IPS-15b (cell line): ENCODE measurements around the gene NFAT5.
"Not testable (repeated sequence)": the region's sequence is repeated elsewhere in the genome, so short reads cannot be mapped to it uniquely, and the experiment has no call there.

Experiments used
- H3K27me3 ChIP-seq: one replicate; pipeline ENCODE4 v1.6.1; 2013; ENCODE audit warnings: low read length; ENCODE audit not compliant: control insufficient read depth, insufficient read depth
- H3K36me3 ChIP-seq: one replicate; pipeline ENCODE4 v1.6.1; 2013; ENCODE audit warnings: low read length; ENCODE audit not compliant: control insufficient read depth, insufficient read depth
- H3K4me1 ChIP-seq: one replicate; pipeline ENCODE4 v1.6.1; 2013; ENCODE audit warnings: mild to moderate bottlenecking, low read length; ENCODE audit not compliant: control insufficient read depth, insufficient read depth
- H3K4me3 ChIP-seq: one replicate; pipeline ENCODE4 v1.5.1; 2013; ENCODE audit warnings: low read depth, low read length
- H3K9ac ChIP-seq: one replicate; pipeline ENCODE4 v1.6.1; 2013; ENCODE audit warnings: low read depth, mild to moderate bottlenecking, low read length
- H3K9me3 ChIP-seq: one replicate; pipeline ENCODE4 v1.6.1; 2013; ENCODE audit warnings: mild to moderate bottlenecking, low read length; ENCODE audit not compliant: control insufficient read depth, insufficient read depth

The NFAT5 gene

DNA sequence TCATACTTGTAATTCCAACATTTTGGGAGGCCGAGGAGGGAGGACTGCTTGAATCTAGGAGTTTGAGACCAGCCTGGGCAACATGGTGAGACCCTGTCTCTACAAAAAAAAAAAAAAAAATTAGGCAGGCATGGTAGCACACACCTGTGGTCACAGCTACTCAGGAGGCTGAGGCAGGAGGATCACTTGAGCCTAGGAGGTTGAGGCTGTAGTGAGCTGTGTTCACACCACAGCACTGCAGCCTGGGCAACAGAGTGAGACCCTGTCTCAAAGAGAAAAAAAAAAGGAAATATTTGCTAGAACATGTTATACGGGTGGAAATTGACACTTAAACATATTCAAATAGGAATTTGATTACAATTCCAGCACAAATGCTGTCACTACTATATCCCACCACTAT, 4.4 kb upstream of the NFAT5 start:
- not testable (repeated sequence) for H3K4me3 ChIP-seq, H3K9me3 ChIP-seq, H3K27me3 ChIP-seq, H3K36me3 ChIP-seq, H3K4me1 ChIP-seq, H3K9ac ChIP-seq

DNA sequence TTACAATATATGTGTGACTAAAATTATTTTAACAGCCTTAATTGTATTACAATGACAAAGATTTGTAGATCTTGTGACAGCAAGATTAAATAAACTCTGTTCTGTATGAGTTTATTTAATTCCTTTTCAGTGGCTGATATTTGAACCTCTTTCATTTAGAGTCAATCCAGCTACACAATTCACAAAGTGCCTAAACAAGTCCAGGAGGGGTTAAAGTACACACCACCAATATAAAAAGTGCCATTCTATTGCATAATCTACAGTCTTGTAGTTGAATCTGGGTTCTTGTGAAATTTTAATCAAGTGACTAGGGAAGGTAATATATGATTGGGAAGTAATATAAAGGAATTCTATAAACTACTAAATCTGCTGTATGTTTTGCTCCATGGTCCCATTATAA, 3.9 kb upstream of the NFAT5 start:
- H3K9ac ChIP-seq: no peak overlapping the region

DNA sequence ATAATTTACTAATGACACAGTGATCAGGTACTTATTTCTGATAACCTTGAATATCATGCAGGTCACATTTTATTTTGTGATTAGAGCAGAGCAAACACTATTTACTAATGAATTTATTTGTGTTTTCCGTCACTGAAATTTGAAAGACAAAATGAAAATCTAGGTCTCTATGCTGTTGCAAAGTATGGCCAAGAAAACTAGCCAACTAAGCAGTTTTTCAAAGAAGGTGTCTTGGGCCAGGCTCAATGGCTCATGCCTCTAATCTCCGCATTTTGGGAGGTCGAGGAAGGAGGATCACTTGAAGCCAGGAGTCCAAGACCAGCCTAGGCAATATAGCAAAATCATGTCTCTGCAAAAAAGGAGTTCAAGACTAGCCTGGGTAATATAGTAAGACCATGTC, 3.0 kb upstream of the NFAT5 start:
- Histone ChIP-seq H3K4me3 (no peak overlapping the region), H3K27me3 (no peaks in the 10 kb centered on the region), H3K9me3 (no peaks in the 10 kb centered on the region), H3K36me3 (no peaks in the 10 kb centered on the region), H3K4me1 (peaks cover 9% of the 10 kb centered on the region), H3K9ac (no peak overlapping the region)

More for the DNA sequence above, 3.9 kb upstream of the NFAT5 start:
- H3K4me3 ChIP-seq: no peak overlapping the region
- H3K36me3 ChIP-seq: no peaks in the 10 kb centered on the region
- no peaks in the 10 kb centered on the region for H3K27me3 ChIP-seq
- H3K4me1 ChIP-seq: peaks cover 9% of the 10 kb centered on the region
- no peaks in the 10 kb centered on the region for H3K9me3 ChIP-seq

DNA sequence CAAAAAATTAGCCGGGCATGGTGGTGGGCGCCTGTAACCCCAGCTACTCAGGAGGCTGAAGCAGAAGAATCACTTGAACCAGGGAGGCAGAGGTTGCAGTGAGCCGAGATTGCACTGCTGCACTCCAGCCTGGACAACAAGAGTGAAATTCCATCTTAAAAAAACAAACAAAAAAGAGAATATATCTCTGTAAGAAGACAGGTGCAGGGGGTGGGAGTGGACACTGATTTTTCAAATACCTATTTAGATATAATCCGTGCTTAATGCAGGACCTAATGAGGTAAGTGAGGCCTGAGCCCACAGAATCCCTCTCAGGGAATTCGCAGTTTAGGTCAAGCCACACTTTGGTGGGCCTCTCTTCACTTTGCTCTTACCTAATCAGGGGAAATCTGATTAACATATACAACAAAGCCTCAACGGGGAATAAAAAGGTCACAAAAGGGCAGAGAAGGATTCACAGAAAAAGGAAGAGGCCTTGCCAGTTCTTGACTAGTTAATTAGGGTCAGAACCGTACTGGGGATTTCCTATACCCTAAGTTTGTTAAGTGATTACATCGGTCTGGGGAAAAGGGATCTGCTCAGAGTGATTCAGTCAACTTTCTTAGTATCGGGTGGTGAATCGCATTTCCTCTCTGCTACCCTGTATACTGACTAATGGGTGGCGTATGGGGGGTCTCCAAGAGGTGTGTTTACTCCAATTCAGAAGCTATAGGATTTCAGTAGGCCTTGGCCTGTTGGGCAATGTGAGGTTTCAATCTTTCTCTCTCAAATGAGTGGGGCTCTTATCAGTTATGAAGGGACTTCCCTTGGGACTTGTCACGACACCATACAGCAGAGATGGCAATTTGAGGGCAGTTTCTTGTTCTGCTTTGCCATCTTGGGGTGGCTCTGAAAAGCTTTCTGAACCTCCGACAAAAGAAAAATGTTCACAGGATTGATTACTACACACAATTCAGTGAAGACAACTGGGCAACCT, 1.9 kb upstream of the NFAT5 start:
- Histone ChIP-seq H3K4me3 (no peak overlapping the region), H3K9ac (no peak overlapping the region), H3K36me3 (no peaks in the 10 kb centered on the region), H3K27me3 (no peaks in the 10 kb centered on the region), H3K4me1 (peaks cover 15% of the 10 kb centered on the region), H3K9me3 (no peaks in the 10 kb centered on the region)

DNA sequence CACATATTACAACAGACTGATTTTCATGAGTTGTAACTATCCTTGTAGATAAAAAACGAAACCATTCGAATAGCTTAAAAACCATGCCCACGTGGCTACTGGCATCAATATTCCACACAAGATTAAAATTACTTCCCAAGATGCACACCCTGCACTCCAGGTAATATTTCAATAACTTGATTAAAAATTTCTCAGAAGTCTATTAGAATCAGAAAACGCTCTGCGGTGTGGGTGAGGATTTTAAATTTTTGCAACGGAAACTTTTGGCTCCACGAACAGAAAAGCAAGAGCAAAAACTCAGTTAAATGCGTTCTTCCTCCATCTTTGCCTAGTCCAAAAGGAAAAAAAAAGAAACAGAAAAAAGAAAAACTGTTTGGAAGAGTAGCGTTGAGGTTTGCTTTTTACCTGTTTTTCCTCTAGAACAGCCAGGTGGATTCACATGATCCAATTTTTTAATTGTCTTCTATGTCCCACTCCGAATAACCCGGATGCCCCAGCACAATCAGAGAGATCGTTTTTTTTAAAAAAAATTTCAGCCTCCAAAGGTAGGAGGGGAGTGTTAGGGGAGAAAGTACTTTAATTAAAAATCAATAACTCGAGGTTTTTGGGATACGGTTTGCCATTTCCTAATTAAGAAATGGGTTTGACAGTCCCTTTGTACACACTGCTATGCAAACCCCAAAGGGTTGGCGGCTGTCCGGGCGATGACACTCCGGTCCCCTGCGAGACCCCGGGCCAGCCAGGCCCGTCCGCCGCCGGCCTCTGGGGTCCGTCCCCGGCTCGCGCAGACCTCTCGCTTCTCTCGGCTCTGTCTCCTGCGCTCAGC, 708 bp upstream of the NFAT5 start:
- Histone ChIP-seq H3K9me3 (no peaks in the 10 kb centered on the region), H3K36me3 (no peaks in the 10 kb centered on the region), H3K4me1 (peaks cover 22% of the 10 kb centered on the region), H3K9ac (peak overlapping the region; percentile 60), H3K4me3 (peak overlapping the region; percentile 70), H3K27me3 (no peaks in the 10 kb centered on the region)

DNA sequence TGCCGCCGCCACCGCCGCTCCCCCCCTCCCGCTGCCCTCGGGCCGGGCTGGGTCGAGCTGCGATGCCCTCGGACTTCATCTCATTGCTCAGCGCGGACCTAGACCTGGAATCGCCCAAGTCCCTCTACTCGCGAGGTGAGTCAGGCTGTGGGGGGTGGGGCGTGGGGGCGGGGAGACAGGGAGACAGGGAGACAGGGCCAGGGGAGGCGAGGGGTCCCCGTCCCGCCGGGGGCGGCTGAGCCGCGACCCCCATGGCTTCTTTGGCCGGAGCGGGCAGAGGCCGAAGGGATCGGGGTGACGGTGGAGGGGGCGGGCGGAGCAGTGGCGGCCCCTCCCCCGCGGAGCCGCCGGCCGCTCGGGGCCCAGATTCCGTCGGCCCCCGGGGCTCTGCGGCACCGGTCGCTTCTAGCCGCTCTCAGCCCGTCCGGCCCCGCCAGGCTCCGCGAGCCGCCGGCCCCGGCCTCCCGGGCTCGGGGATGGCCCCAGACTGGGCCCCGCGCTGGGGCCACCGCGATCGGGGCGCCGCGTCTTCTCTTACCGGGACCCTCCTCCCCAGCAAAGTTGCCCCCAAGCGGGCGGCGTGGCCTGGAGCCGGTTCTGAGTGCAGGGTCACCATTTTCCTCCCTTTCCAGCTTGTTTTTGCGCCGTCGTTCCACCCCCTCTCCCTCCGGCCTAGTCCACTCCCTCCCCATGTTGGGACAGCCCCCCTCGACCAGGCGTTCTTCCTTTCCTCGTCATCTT, 644 bp downstream of the NFAT5 start:
- no peaks in the 10 kb centered on the region for H3K27me3 ChIP-seq
- H3K9me3 ChIP-seq: no peaks in the 10 kb centered on the region
- peaks cover 22% of the 10 kb centered on the region for H3K4me1 ChIP-seq
- no peaks in the 10 kb centered on the region for H3K36me3 ChIP-seq
- H3K9ac ChIP-seq: peak overlapping the region; percentile 79
- peak overlapping the region; percentile 77 for H3K4me3 ChIP-seq

DNA sequence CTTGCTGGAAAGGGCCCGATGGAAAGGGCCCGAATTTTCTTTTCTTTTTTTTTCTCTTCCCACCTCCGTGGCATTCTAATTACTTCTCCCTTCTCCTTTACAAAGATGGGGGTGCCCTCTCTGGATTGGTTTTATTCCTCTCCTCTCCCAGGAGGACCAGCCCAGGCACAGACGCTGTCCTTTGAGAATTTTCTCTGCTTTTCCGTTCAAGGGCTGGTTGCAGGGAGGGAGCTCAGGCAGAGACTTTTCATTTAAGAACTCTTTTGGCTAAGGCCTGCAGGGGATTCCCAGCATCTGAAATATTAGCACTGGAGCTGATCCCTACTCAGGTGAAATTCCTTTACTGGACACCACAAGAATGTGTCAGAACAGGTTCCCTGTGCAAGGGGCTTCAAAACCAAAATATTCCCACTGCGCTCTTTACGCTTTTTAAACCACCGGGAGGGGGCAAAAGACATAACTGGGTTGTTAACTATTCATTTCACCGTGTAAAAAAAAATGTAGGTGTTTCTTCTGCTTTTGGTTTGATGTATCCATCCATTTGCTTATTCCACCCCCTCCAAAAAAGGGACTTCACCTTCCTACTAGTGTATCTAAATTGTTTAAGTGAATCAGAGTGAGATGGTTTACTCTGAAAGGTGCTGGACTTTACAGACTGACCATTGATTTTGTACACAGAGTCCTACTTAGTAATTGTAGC, 1.4 kb downstream of the NFAT5 start:
- Histone ChIP-seq H3K9ac (peak overlapping the region; percentile 79), H3K9me3 (no peaks in the 10 kb centered on the region), H3K36me3 (no peaks in the 10 kb centered on the region), H3K4me3 (peak overlapping the region; percentile 77), H3K27me3 (no peaks in the 10 kb centered on the region), H3K4me1 (peaks cover 22% of the 10 kb centered on the region)

DNA sequence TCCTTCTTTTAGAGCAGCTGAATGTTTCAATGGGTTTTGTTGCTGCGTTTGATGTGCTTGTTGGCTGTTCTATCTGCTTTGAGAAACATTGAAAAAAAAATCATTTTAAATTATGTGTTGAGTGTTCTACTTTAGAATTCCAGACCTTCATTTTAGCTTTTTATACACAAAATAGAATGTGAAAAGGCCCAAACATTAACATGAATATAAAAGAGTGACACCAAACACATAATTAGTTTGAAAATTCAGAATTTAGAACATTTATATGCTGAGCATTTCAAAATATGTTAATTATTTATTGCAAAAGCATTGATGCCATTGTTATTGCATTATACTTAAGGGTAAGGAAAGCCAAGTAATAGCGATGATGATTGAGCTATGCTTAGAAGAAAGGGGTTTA, 2.9 kb downstream of the NFAT5 start:
- Histone ChIP-seq H3K4me3 (no peak overlapping the region), H3K27me3 (no peaks in the 10 kb centered on the region), H3K36me3 (no peaks in the 10 kb centered on the region), H3K9me3 (no peaks in the 10 kb centered on the region), H3K9ac (peak overlapping the region; percentile 47), H3K4me1 (peaks cover 21% of the 10 kb centered on the region)

DNA sequence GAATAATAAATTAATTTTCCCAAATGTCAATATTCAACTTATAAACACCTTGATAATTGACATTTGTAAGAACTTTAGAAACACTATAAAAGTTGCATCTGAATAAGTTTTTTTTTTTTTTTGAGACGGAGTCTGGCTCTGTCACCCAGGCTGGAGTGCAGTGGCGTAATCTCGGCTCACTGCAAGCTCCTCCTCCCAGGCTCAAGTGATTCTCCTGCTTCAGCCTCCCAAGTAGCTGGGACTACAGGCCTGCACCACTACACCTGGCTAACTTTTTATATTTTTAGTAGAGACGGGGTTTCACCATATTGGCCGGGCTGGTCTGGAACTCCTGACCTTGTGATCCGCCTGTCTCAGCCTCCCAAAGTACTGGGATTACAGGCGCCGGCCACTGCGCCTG, 13.0 kb downstream of the NFAT5 start:
- H3K4me3 ChIP-seq, H3K9me3 ChIP-seq, H3K9ac ChIP-seq, H3K4me1 ChIP-seq, H3K36me3 ChIP-seq, H3K27me3 ChIP-seq: not testable (repeated sequence)

DNA sequence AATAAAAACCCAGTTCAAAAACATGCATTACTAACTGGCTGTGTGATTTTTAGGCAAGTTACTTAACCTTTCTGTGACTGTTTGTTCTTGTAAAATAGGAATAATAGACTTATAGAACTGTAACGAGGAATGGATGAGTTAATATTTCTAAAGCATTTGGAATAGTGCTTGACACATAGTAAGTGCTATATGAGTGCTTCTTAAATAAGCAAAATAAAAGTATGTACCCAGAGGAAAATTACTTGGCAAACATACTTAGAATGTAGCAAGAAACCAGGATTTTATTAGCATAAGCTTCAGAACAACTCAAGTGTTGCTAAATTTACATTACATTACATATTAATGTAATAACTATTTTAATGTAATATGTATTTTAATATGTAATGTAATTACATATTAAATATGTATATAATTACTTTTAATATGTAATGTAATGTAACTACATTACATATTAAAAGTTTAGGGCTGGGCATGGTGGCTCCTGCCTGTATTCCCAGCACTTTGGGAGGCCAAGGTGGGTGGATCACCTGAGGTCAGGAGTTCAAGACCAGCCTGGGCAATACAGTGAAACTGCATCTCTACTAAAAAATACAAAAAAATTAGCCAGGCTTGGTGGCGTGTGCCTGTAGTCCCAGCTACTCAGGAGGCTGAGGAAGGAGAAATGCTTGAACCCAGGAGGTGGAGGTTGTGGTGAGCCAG, 14.2 kb downstream of the NFAT5 start:
- Histone ChIP-seq H3K4me3 (no peak overlapping the region), H3K4me1 (no peaks in the 10 kb centered on the region), H3K36me3 (no peaks in the 10 kb centered on the region), H3K9ac (no peak overlapping the region), H3K27me3 (no peaks in the 10 kb centered on the region), H3K9me3 (no peaks in the 10 kb centered on the region)
